Liver (tissue), 3 donors: Measurements from ENCODE around the gene C16orf86.

Source experiments
- CTCF ChIP-seq: fragments of 150-350 bp; IDR thresholded peaks from 2 replicates; pipeline ENCODE4 v1.5.1; 2017; ENCODE audit warnings: improper control_type of control experiment, low read depth, low read length; ENCODE audit not compliant: missing input control
- FOXA1 ChIP-seq: IDR thresholded peaks from 2 replicates; pipeline ENCODE4 v1.6.1; 2016; ENCODE audit warnings: antibody characterized with exemption
- GABPA ChIP-seq, 2 donors: IDR thresholded peaks in 1 of 2; conservative IDR thresholded peaks in 1 of 2; 2 replicates each; pipeline ENCODE4 v1.6.1; 2016; ENCODE audit warnings: antibody characterized with exemption in 2 of 2, mild to moderate bottlenecking in 1 of 2, moderate library complexity in 1 of 2
- JUND ChIP-seq, 2 donors: IDR thresholded peaks; 2 replicates each; pipeline ENCODE4 v1.6.1; 2016; ENCODE audit warnings: antibody characterized with exemption in 2 of 2
- MAX ChIP-seq: IDR thresholded peaks from 2 replicates; pipeline ENCODE4 v1.6.1; 2016; ENCODE audit warnings: antibody characterized with exemption
- REST ChIP-seq: IDR thresholded peaks from 2 replicates; pipeline ENCODE4 v1.6.1; 2016; ENCODE audit warnings: antibody characterized with exemption, mild to moderate bottlenecking
- SP1 ChIP-seq: IDR thresholded peaks from 2 replicates; pipeline ENCODE4 v1.6.1; 2018; ENCODE audit warnings: antibody characterized with exemption, mild to moderate bottlenecking
- TAF1 ChIP-seq: conservative IDR thresholded peaks from 2 replicates; pipeline ENCODE4 v1.6.1; 2016; ENCODE audit warnings: antibody characterized with exemption, mild to moderate bottlenecking
- YY1 ChIP-seq: IDR thresholded peaks from 2 replicates; pipeline ENCODE4 v1.6.1; 2016; ENCODE audit warnings: antibody characterized with exemption, mild to moderate bottlenecking
- donor health status: healthy.
- donor health status: healthy.

GRCh38 chr16:67657017-67657608 lies 9.5 kb upstream of the C16orf86 start:
- TF ChIP-seq CTCF = no peak
- TF ChIP-seq MAX = no peak
- TF ChIP-seq SP1 = no peak
- no peak for TF ChIP-seq REST
- no peak for TF ChIP-seq JUND (IDR thresholded peaks at IDR 0.05)
- TF ChIP-seq TAF1 = no peak
- no peak for TF ChIP-seq YY1
- TF ChIP-seq GABPA (IDR thresholded peaks at IDR 0.05 in 1 of 2, conservative IDR thresholded peaks at IDR 0.05 in 1 of 2) = no peak
- no peak for TF ChIP-seq FOXA1
